Measurements from ENCODE around the gene FAM3C. TPM values are rescaled to one million over a fixed set of nuclear protein-coding genes. Genes with fewer than 3 reads are reported as not detected.
A peak's percentile ranks its signal among the peaks of the same experiment; 100 is the strongest.

Gene FAM3C
- total RNA-seq, 2 experiments from 2014 or later, result 17.2 to 18.3 TPM

DNA sequence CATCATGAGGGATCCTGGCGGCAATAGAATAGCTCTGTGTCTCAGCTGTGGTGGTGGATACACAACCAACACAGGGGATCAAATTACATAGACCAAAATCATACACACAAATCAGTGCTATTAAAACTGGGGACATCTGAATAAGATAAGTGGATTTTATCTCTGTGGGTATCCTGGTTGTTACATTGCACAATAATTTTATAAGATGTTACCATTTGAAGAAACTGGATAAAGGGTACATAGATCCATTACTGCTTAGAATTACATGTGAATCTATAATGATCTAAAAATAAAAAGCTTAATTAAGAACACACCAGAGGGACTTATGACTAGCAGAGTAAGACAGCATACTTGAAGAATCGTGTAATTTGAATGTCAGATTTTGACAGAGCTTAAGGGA lies 8.2 kb upstream of the FAM3C start:
- ChIA-PET POLR2A (no interaction called here), CTCF (no interaction called here)
- H3K36me3 Mint-ChIP-seq, result no peaks in the 10 kb centered on the region
- intact Hi-C loops (cut with micrococcal nuclease), result no loop called here
- no peak for DNase-seq
- no peaks in the 10 kb centered on the region for H3K9me3 Mint-ChIP-seq
- peaks cover 3% of the 10 kb centered on the region for H3K4me1 Mint-ChIP-seq (ENCODE audit: low read depth)
- no peak overlapping the region for H3K4me3 Mint-ChIP-seq
- peaks cover 1% of the 10 kb centered on the region for H3K27me3 Mint-ChIP-seq
- H3K27ac Mint-ChIP-seq, result no peak overlapping the region

DNA sequence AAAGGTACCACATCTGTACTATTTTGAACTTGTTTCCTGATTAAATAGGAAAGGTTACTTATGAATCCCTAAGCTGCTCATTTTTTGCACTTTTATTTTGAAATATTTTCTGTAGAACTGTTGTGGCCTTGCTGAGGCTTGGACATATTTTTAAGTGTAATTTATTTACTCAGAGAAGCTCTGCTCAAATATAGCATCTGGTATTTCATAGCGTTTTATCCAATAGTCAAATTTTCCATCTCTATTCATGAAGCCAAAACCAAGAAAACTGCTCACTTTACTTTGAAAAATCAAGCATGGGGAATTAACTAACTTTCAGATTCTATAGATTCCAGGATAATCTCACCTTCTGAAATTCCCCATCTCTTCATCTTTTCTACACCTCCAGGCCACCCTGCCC lies 6.6 kb upstream of the FAM3C start:
- Mint-ChIP-seq H3K27ac (no peak overlapping the region), H3K9me3 (no peaks in the 10 kb centered on the region), H3K4me1 (ENCODE audit: low read depth) (peaks cover 3% of the 10 kb centered on the region), H3K4me3 (no peak overlapping the region), H3K36me3 (no peaks in the 10 kb centered on the region), H3K27me3 (peaks cover 1% of the 10 kb centered on the region)
- CTCF ChIA-PET, result interaction anchor here (1.1 kb wide), 1 partner anchor 73 kb away, joined by 3 read pairs; no protein-coding TSS in a partner anchor
- intact Hi-C loops (cut with micrococcal nuclease), result no loop called here
- POLR2A ChIA-PET, result no interaction called here
- no peak for DNase-seq

- H3K4me1 Mint-ChIP-seq (ENCODE audit: low read depth), result peaks cover 6% of the 10 kb centered on the region
- H3K4me3 Mint-ChIP-seq, result no peak overlapping the region
- ChIA-PET CTCF (interaction anchor here (1.1 kb wide), 1 partner anchor 72 kb away, joined by 3 read pairs; no protein-coding TSS in a partner anchor), POLR2A (no interaction called here)
- H3K27ac Mint-ChIP-seq, result no peak overlapping the region
- DNase-seq, result no peak
- H3K27me3 Mint-ChIP-seq, result no peaks in the 10 kb centered on the region
- H3K36me3 Mint-ChIP-seq, result no peaks in the 10 kb centered on the region
- no peaks in the 10 kb centered on the region for H3K9me3 Mint-ChIP-seq
- intact Hi-C loops (cut with micrococcal nuclease), result no loop called here
Observed at GRCh38 chr7:121401896-121402295, 5.8 kb upstream of the FAM3C start.

- POLR2A ChIA-PET, result no interaction called here
- DNase-seq, result no peak
- H3K27me3 Mint-ChIP-seq, result no peaks in the 10 kb centered on the region
- H3K4me3 Mint-ChIP-seq, result no peak overlapping the region
- H3K36me3 Mint-ChIP-seq, result no peaks in the 10 kb centered on the region
- no peaks in the 10 kb centered on the region for H3K9me3 Mint-ChIP-seq
- H3K4me1 Mint-ChIP-seq (ENCODE audit: low read depth), result peaks cover 21% of the 10 kb centered on the region
- CTCF ChIA-PET, result interaction anchor here (3.5 to 4.3 kb wide), 3 partner anchors 27 to 146 kb away, joined by 17 to 31 read pairs (median 29); no protein-coding TSS in a partner anchor
- intact Hi-C loops (cut with micrococcal nuclease), result no loop called here
- no peak overlapping the region for H3K27ac Mint-ChIP-seq
Observed at GRCh38 chr7:121398246-121398645, 2.1 kb upstream of the FAM3C start.

GRCh38 chr7:121397822-121398221 lies 1.7 kb upstream of the FAM3C start:
- no peak for DNase-seq
- intact Hi-C loops (cut with micrococcal nuclease), result loop anchor here (2.0 kb wide), 2 partner anchors 25 to 447 kb away; partner anchors contain the start of gene ING3
- H3K4me1 Mint-ChIP-seq (ENCODE audit: low read depth), result peaks cover 20% of the 10 kb centered on the region
- H3K9me3 Mint-ChIP-seq, result peaks cover 2% of the 10 kb centered on the region
- H3K36me3 Mint-ChIP-seq, result peaks cover 2% of the 10 kb centered on the region
- H3K4me3 Mint-ChIP-seq, result no peak overlapping the region
- ChIA-PET CTCF (interaction anchor here (3.5 to 4.3 kb wide), 3 partner anchors 26 to 146 kb away, joined by 17 to 31 read pairs (median 29); no protein-coding TSS in a partner anchor), POLR2A (no interaction called here)
- no peaks in the 10 kb centered on the region for H3K27me3 Mint-ChIP-seq
- no peak overlapping the region for H3K27ac Mint-ChIP-seq

DNA sequence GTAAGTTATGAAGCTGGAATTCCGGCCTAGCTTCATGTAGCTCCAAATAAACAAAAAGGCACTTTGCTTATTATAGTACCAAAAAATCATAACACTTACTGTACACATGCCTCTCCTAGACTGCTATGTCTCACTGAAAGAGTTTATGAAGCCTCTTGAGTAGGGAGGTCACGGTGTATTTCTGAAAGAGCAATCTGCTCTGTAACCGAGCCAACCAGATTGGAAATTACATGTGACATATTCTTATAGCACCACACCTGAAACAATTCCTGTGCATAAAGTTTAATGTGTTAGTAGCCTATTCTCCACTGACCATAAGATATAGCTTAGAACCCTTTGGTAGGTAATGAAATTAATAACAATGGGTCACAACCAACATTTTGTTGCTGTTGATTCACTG lies 1.3 kb upstream of the FAM3C start:
- Mint-ChIP-seq H3K4me3 (peak overlapping the region; percentile 29), H3K27me3 (no peaks in the 10 kb centered on the region), H3K9me3 (peaks cover 4% of the 10 kb centered on the region), H3K27ac (no peak overlapping the region), H3K4me1 (ENCODE audit: low read depth) (peaks cover 24% of the 10 kb centered on the region), H3K36me3 (peaks cover 5% of the 10 kb centered on the region)
- CTCF ChIA-PET, result interaction anchor here (1.4 to 4.3 kb wide), 6 partner anchors 26 to 147 kb away, joined by 3 to 31 read pairs (median 14); no protein-coding TSS in a partner anchor
- POLR2A ChIA-PET, result no interaction called here
- no peak for DNase-seq
- intact Hi-C loops (cut with micrococcal nuclease), result loop anchor here (2.0 kb wide), 2 partner anchors 25 to 447 kb away; partner anchors contain the start of gene ING3

GRCh38 chr7:121395494-121395960 lies 581 bp downstream of the FAM3C start:
- peaks cover 41% of the 10 kb centered on the region for H3K4me1 Mint-ChIP-seq (ENCODE audit: low read depth)
- DNase-seq, result peak; percentile 66
- peak overlapping the region; percentile 74 for H3K27ac Mint-ChIP-seq
- POLR2A ChIA-PET, result interaction anchor here (1.0 to 2.1 kb wide), 7 partner anchors 11 to 149 kb away, joined by 3 to 12 read pairs (median 5); no protein-coding TSS in a partner anchor
- peaks cover 11% of the 10 kb centered on the region for H3K36me3 Mint-ChIP-seq
- H3K27me3 Mint-ChIP-seq, result no peaks in the 10 kb centered on the region
- peaks cover 4% of the 10 kb centered on the region for H3K9me3 Mint-ChIP-seq
- peak overlapping the region; percentile 85 for H3K4me3 Mint-ChIP-seq
- CTCF ChIA-PET, result interaction anchor here (0.6 to 4.3 kb wide), 24 partner anchors 9 to 152 kb away, joined by 3 to 31 read pairs (median 5); no protein-coding TSS in a partner anchor
- intact Hi-C loops (cut with micrococcal nuclease), result loop anchor here (1.0 kb wide), 1 partner anchor 149 kb away; no protein-coding TSS in a partner anchor

DNA sequence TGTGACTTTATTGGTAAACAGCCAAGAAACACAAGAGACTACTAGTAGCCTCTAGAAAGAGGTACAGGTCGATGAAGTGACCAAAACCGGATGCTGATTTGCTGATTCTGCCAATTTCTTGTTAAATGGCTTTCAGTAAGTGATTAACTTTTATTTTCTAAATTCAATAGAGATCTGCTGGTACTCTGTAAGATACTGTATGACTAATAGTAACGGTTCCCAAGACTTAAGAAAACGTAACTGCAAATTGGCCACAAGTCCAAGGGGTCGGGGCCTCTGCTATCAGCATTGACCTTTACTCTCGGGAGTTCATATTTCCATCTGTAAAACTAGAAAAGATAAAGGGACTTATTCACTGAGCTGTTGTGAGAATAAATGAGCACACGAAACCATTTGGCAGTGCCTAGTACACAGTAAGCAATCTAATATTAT lies 1.4 kb downstream of the FAM3C start:
- no peak overlapping the region for H3K27ac Mint-ChIP-seq
- no peaks in the 10 kb centered on the region for H3K27me3 Mint-ChIP-seq
- POLR2A ChIA-PET, result interaction anchor here (1.1 to 2.1 kb wide), 5 partner anchors 10 to 150 kb away, joined by 3 to 12 read pairs (median 5); no protein-coding TSS in a partner anchor
- peaks cover 11% of the 10 kb centered on the region for H3K36me3 Mint-ChIP-seq
- CTCF ChIA-PET, result interaction anchor here (0.9 to 4.3 kb wide), 5 partner anchors 12 to 33 kb away, joined by 4 to 31 read pairs (median 14); no protein-coding TSS in a partner anchor
- peak overlapping the region; percentile 37 for H3K4me3 Mint-ChIP-seq
- peaks cover 4% of the 10 kb centered on the region for H3K9me3 Mint-ChIP-seq
- DNase-seq, result no peak
- intact Hi-C loops (cut with micrococcal nuclease), result loop anchor here (1.0 kb wide), 1 partner anchor 150 kb away; no protein-coding TSS in a partner anchor
- H3K4me1 Mint-ChIP-seq (ENCODE audit: low read depth), result peaks cover 49% of the 10 kb centered on the region

DNA sequence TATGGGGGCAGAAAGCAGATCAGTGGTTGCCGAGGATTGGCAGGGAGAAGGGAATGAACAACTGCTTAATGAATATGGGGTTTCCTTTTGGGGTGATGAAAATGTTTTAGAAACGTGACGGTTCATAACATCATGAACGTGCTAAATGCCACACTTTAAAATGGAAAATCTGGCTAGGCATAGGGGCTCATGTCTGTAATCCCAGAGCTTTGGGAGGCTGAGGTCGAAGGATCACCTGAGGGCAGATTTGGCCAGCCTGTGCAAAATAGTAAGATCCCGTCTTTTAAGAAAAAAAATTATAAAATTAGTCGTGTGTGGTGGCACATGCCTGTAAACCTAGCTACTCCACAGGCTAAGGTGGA lies 3.1 kb downstream of the FAM3C start:
- CTCF ChIA-PET, result no interaction called here
- H3K4me1 Mint-ChIP-seq (ENCODE audit: low read depth), result peaks cover 65% of the 10 kb centered on the region

DNA sequence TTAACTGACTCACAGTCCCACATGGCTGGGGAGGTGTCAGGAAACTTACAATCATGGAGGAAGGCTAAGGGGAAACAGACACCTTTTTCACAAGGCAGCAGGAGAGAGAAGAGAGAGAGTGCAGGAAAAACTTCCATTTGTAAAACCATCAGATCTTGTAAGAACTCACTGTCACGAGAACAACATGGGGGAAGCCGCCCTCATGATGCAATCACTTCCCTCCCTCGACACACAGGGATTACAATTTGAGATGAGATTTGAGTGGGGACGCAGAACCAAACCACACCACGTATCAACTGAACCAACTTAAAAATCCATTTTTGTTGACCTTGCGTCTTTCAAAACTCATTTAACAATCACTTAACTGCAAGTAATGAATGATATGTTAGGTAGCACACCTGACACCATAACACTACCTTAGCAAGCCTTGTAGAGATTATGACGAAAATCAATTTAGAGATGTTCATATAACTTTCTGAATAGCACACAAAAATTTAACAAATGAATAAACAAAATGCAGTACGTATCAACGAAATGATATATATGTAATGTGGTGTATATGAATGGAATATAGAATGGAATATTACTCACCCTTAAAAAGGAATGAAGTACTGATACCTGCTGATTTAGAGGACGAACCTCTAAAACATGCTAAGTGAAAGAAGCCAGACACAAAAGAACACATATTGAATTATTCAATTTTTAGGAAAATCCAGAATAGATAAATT lies 3.7 kb downstream of the FAM3C start:
- peaks cover 65% of the 10 kb centered on the region for H3K4me1 Mint-ChIP-seq (ENCODE audit: low read depth)
- H3K27ac Mint-ChIP-seq, result peak overlapping the region; percentile 6
- ChIA-PET CTCF (no interaction called here), POLR2A (no interaction called here)
- H3K36me3 Mint-ChIP-seq, result peaks cover 11% of the 10 kb centered on the region
- intact Hi-C loops (cut with micrococcal nuclease), result no loop called here
- no peaks in the 10 kb centered on the region for H3K27me3 Mint-ChIP-seq
- H3K4me3 Mint-ChIP-seq, result no peak overlapping the region
- DNase-seq, result no peak
- H3K9me3 Mint-ChIP-seq, result peaks cover 4% of the 10 kb centered on the region

More for the DNA sequence above, 3.1 kb downstream of the FAM3C start:
- POLR2A ChIA-PET, result no interaction called here
- Mint-ChIP-seq H3K27me3 (no peaks in the 10 kb centered on the region), H3K27ac (no peak overlapping the region), H3K36me3 (peaks cover 11% of the 10 kb centered on the region), H3K4me3 (no peak overlapping the region), H3K9me3 (peaks cover 4% of the 10 kb centered on the region)
- intact Hi-C loops (cut with micrococcal nuclease), result no loop called here
- no peak for DNase-seq

- peaks cover 65% of the 10 kb centered on the region for H3K4me1 Mint-ChIP-seq (ENCODE audit: low read depth)
- ChIA-PET POLR2A (no interaction called here), CTCF (interaction anchor here (0.6 kb wide), 1 partner anchor 22 kb away, joined by 3 read pairs; no protein-coding TSS in a partner anchor)
- H3K27me3 Mint-ChIP-seq, result no peaks in the 10 kb centered on the region
- intact Hi-C loops (cut with micrococcal nuclease), result no loop called here
- peaks cover 11% of the 10 kb centered on the region for H3K36me3 Mint-ChIP-seq
- H3K9me3 Mint-ChIP-seq, result peaks cover 4% of the 10 kb centered on the region
- peak overlapping the region; percentile 6 for H3K27ac Mint-ChIP-seq
- H3K4me3 Mint-ChIP-seq, result no peak overlapping the region
- DNase-seq, result no peak
Observed at GRCh38 chr7:121391686-121392085, 4.4 kb downstream of the FAM3C start.

DNA sequence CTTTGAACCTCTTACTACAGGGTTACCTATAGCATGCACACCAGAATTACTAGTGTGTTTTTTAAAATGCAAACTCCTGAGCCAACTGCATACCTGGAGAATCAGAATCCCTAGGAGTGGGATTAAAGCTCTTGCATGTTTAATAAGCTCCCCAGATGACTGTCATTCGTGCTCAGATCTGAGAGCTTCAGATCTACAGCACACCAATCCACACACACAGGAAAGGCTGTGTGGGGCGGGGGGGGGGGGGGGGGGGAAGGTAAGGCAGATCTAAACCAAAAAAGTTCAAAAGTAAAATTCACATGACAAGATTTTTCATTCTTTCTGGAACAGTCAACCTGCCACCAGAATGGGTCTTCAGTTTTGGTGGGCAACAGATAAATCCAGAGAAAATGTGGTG lies 5.5 kb downstream of the FAM3C start:
- H3K4me3 Mint-ChIP-seq, result no peak overlapping the region
- intact Hi-C loops (cut with micrococcal nuclease), result no loop called here
- H3K4me1 Mint-ChIP-seq (ENCODE audit: low read depth), result peaks cover 70% of the 10 kb centered on the region
- H3K9me3 Mint-ChIP-seq, result peaks cover 4% of the 10 kb centered on the region
- DNase-seq, result no peak
- CTCF ChIA-PET, result interaction anchor here (1.1 kb wide), 1 partner anchor 17 kb away, joined by 9 read pairs; no protein-coding TSS in a partner anchor
- H3K36me3 Mint-ChIP-seq, result peaks cover 11% of the 10 kb centered on the region
- H3K27me3 Mint-ChIP-seq, result no peaks in the 10 kb centered on the region
- POLR2A ChIA-PET, result interaction anchor here (0.6 kb wide), 1 partner anchor 440 kb away, joined by 4 read pairs; the partner anchor contains the start of gene ING3
- H3K27ac Mint-ChIP-seq, result no peak overlapping the region

All from activated CD4-positive, alpha-beta memory T cell treated with anti-CD3 and anti-CD28 coated beads for 36 hours (primary cell).